ENCODE data around the gene USP6NL.

The USP6NL gene

DNA sequence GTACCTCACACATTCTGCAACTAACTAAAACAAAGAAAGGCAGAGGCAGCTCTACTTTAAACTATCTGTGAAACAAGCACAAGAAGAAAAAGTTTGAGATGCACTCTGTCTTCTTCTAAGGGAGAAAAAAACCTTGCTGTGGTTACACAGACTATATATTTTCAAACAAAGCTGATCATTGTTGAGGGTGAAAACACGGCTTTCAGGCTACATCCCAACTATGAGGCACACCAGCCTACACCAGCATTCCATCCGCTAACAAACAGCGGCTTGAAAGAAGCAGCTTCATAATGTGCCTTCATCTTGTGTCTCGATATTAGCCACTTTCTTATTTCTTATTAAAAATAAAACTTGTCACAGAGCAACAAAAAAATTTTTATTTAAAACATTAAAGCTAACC lies 79.1 kb downstream of the USP6NL start:
- peak overlapping the region; percentile 13; the same call in 1 of the 2 replicates for H3K4me3 ChIP-seq (ENCODE audit: low read depth, low read length)
- TF ChIP-seq, protein P1, sequence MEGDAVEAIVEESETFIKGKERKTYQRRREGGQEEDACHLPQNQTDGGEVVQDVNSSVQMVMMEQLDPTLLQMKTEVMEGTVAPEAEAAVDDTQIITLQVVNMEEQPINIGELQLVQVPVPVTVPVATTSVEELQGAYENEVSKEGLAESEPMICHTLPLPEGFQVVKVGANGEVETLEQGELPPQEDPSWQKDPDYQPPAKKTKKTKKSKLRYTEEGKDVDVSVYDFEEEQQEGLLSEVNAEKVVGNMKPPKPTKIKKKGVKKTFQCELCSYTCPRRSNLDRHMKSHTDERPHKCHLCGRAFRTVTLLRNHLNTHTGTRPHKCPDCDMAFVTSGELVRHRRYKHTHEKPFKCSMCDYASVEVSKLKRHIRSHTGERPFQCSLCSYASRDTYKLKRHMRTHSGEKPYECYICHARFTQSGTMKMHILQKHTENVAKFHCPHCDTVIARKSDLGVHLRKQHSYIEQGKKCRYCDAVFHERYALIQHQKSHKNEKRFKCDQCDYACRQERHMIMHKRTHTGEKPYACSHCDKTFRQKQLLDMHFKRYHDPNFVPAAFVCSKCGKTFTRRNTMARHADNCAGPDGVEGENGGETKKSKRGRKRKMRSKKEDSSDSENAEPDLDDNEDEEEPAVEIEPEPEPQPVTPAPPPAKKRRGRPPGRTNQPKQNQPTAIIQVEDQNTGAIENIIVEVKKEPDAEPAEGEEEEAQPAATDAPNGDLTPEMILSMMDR (IDR thresholded peaks at IDR 0.05; ENCODE audit: low read depth, low read length, missing control alignments) = no peak
- DNase-seq (ENCODE audit: low read depth) = no peak

DNA sequence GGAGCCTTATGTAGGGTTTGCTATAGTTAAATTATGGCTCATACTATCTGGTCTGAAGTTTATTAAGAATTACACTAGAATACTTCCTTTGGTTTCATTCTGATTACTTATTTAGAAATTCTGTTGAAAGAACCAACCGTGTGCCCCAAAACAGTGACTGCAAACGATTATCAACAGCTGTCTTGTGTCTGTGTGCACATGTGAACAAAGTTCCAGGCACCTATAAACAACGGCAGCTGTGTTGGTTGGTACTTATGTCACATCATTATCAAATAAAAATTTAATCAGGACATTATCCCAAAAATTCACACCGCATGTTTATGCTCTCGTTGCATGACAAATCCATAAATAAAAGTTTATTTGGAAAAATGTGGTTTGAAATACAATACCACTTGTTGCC lies 80.6 kb downstream of the USP6NL start:
- DNase-seq (ENCODE audit: low read depth) = no peak
- no peak overlapping the region; the same call in 1 of the 2 replicates for H3K4me3 ChIP-seq (ENCODE audit: low read depth, low read length)
- TF ChIP-seq, protein P1 (IDR thresholded peaks at IDR 0.05; ENCODE audit: low read depth, low read length, missing control alignments) = no peak

DNA sequence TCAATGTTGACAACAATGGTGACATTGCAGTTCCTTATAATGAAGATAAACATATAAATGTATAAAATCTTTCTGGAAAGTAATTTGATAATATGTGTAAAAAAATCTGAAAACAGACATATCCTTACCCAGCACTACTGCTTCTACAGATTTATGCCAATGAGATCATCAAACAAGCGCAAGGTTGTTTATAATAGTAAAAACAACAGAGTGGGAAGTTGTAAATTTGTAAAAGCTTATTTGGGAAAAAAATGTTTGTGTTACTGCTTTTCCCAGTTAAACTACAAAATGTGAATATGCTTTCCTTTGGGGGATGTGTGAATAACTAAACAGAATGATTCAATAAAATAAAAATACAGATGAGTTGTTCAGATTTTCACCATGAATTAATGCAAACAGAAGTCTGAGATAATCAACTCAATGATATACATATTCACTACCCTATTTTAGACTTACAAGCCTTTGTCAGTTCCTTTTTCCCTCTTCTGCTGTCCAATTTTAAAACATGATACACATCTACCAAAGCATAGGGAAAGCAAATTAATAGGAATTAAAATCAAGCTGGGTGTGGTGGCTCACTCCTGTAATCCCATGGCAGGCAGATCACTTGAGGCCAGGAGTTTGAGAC lies 82.1 kb downstream of the USP6NL start:
- no peak overlapping the region; the same call in 1 of the 2 replicates for H3K4me3 ChIP-seq (ENCODE audit: low read depth, low read length)
- TF ChIP-seq, protein P1 (IDR thresholded peaks at IDR 0.05; ENCODE audit: low read depth, low read length, missing control alignments) = no peak
- DNase-seq (ENCODE audit: low read depth) = no peak

DNA sequence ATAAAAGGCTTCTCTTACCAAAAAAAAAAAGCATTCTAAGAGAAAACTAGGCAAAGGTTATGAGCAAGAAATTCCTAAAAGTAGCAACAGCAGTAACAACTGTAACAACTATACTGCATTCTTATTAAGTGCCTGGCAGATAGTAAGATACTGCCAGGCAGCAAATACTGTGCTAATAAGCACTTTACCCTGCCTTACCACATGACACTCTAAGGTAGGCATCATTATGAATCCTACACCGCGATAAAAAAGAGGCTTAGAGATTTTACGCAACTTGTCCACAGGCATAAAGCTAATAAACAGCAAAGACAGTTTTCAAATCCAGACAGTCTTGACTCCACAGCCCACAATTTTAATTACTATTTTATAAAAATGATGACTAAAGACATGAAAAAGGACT lies 83.2 kb downstream of the USP6NL start:
- TF ChIP-seq, protein P1 (IDR thresholded peaks at IDR 0.05; ENCODE audit: low read depth, low read length, missing control alignments) = no peak
- DNase-seq (ENCODE audit: low read depth) = no peak
- no peak overlapping the region; the same call in 1 of the 2 replicates for H3K4me3 ChIP-seq (ENCODE audit: low read depth, low read length)

DNA sequence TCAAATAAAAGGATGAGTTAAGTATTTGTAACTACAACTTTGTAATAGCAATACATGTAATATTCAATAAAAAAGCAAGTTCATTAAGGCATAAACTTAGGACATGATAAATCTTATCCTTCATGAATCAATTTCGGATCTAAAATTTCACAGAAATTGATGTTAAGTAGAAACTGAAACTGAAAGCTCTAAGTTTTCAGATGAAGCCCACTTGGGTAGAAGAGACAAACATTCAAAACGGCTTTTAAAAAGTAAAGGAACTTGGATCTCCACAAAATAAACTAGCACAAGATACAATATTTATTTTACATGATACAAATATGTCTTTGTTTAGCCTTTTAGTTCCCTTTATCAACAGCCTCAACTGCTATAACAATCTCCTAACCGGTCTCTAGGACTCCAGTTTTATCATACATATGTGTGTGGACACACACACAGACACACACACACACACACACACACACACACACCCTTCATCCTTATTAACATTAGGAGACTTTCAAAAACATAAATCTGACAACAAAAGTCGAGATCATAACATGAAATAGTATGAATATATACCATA lies 83.7 kb downstream of the USP6NL start:
- no peak overlapping the region for H3K4me3 ChIP-seq (ENCODE audit: low read depth, low read length)
- TF ChIP-seq, protein P1 (IDR thresholded peaks at IDR 0.05; ENCODE audit: low read depth, low read length, missing control alignments) = no peak
- DNase-seq (ENCODE audit: low read depth) = no peak

DNA sequence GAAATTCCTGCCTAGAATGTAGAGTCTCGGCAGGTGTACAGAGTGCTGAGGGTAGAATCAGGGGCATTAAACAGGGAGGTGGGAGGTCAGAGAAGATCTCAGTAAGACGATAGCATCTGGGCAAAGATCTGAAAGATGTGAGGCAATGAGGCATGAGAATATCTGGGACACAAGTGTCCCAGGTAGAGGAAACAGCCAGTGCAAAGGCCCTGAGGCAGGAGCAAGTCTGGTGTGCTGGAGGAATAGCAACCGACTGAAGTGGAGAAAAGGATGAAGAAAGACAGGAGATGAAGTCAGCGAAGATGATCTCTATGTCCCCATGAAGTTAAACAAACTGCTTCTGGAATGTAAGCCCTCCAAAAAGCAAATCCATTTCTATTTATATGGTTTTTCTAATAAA lies 84.4 kb downstream of the USP6NL start:
- TF ChIP-seq, protein P1 (IDR thresholded peaks at IDR 0.05; ENCODE audit: low read depth, low read length, missing control alignments) = no peak
- no peak for DNase-seq (ENCODE audit: low read depth)

DNA sequence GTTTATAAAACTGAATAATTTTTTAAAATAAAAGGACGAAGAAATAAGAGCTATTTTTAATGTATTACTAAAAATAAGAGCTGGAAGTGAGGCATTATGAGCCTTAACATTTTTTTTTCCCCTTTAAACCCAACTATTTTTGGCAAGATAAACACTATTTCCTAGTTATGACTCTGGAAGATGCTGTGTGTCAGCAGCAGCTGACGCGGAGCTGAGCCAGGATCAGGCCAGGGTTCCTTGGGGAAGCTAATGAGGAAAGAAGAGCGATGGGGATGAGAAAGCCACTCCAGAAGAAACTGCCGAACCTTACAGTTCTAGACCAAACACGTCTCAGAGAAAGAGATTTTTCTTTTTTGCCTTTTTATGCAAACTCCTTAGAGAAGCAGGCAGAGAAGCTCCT lies 85.9 kb downstream of the USP6NL start:
- TF ChIP-seq, protein P1 (IDR thresholded peaks at IDR 0.05; ENCODE audit: low read depth, low read length, missing control alignments) = no peak
- DNase-seq (ENCODE audit: low read depth) = no peak
- no peak overlapping the region for H3K4me3 ChIP-seq (ENCODE audit: low read depth, low read length)

More for the DNA sequence above, 84.4 kb downstream of the USP6NL start:
- H3K4me3 ChIP-seq (ENCODE audit: low read depth, low read length) = no peak overlapping the region
